HepG2 (cell line): ENCODE measurements around the gene CD7. TPM values are rescaled to one million over a fixed set of nuclear protein-coding genes. Genes with fewer than 3 reads are reported as not detected.

Experiments
- CCAR2 ChIP-seq: fragments of 200-400 bp; formaldehyde crosslinking; optimal IDR thresholded peaks from 2 replicates; pipeline ENCODE3; 2018; ENCODE audit warnings: low read depth, mild to moderate bottlenecking, low read length, moderate library complexity
- E2F2 ChIP-seq: sonication (generic); formaldehyde crosslinking; IDR thresholded peaks from 2 replicates; pipeline ENCODE4 v1.4.0; 2020; ENCODE audit warnings: missing genetic modification reagents, borderline replicate concordance
- HHEX ChIP-seq: IDR thresholded peaks from 2 replicates; pipeline ENCODE4 v1.6.1; 2016; ENCODE audit warnings: control low read depth
- IKZF4 ChIP-seq: sonication (generic); formaldehyde crosslinking; IDR thresholded peaks from 2 replicates; pipeline ENCODE4 v1.5.1; 2020; ENCODE audit warnings: borderline replicate concordance, mild to moderate bottlenecking, low read depth, missing genetic modification reagents; ENCODE audit errors: not compliant biosample characterization
- ISL2 ChIP-seq: sonication (generic); formaldehyde crosslinking; IDR thresholded peaks from 2 replicates; pipeline ENCODE4 v1.5.0; 2020; ENCODE audit warnings: missing genetic modification reagents
- JARID2 ChIP-seq: sonication (generic); formaldehyde crosslinking; IDR thresholded peaks from 2 replicates; pipeline ENCODE4 v1.8.1; 2023; ENCODE audit warnings: missing genetic modification reagents, inconsistent platforms; ENCODE audit not compliant: insufficient replicate concordance
- NFE2L1 ChIP-seq: sonication (generic); formaldehyde crosslinking; IDR thresholded peaks from 2 replicates; pipeline ENCODE4 v1.4.0; 2020; ENCODE audit warnings: missing genetic modification reagents, mild to moderate bottlenecking, borderline replicate concordance
- NFYC ChIP-seq: IDR thresholded peaks from 2 replicates; pipeline ENCODE4 v1.6.1; 2016; ENCODE audit warnings: missing genetic modification reagents, missing compliant biosample characterization
- NRL ChIP-seq: sonication (generic); formaldehyde crosslinking; IDR thresholded peaks from 2 replicates; pipeline ENCODE4 v1.5.0; 2020; ENCODE audit warnings: missing genetic modification reagents, mild to moderate bottlenecking, moderate library complexity, borderline replicate concordance
- SMYD3 ChIP-seq: sonication (generic); formaldehyde crosslinking; IDR thresholded peaks from 2 replicates; pipeline ENCODE4 v1.8.1; 2023; ENCODE audit warnings: mild to moderate bottlenecking, missing genetic modification reagents
- SNAI1 ChIP-seq: sonication (generic); formaldehyde crosslinking; IDR thresholded peaks from 2 replicates; pipeline ENCODE4 v1.5.0; 2020; ENCODE audit warnings: mild to moderate bottlenecking, missing genetic modification reagents, borderline replicate concordance
- THAP11 ChIP-seq: IDR thresholded peaks from 2 replicates; pipeline ENCODE4 v1.6.1; 2016; ENCODE audit warnings: missing biosample characterization, missing genetic modification reagents
- ZBTB37 ChIP-seq: sonication (generic); formaldehyde crosslinking; IDR thresholded peaks from 2 replicates; pipeline ENCODE4 v1.4.0; 2020; ENCODE audit warnings: mild to moderate bottlenecking, missing genetic modification reagents
- ZBTB42 ChIP-seq: sonication (generic); formaldehyde crosslinking; IDR thresholded peaks from 2 replicates; pipeline ENCODE4 v1.5.0; 2020; ENCODE audit warnings: mild to moderate bottlenecking, missing genetic modification reagents
- ZNF224 ChIP-seq: sonication (generic); formaldehyde crosslinking; IDR thresholded peaks from 2 replicates; pipeline ENCODE4 v1.5.0; 2020; ENCODE audit warnings: mild to moderate bottlenecking, missing genetic modification reagents
- ZNF230 ChIP-seq: sonication (generic); formaldehyde crosslinking; IDR thresholded peaks from 2 replicates; pipeline ENCODE4 v1.4.0; 2020; ENCODE audit warnings: mild to moderate bottlenecking, missing genetic modification reagents
- polyA plus RNA-seq, 8 experiments: library from polyadenylated mRNA; depleted of rRNA in 3 of 8; stranded (reverse) in 7 of 8; unstranded in 1 of 8; fragments of >200 nt; fragmentation: Illumina TruSeq in 4 of 8; extraction: Trizol in 4 of 8; gene quantifications; 2 replicates each; pipeline versions ENCODE4 v1.2.1 to v1.2.3, GENCODE V29; 2011 to 2016; ENCODE audit warnings: low read depth in 4 of 8, missing spikeins in 1 of 8, mixed read lengths in 1 of 8; ENCODE audit not compliant: insufficient read depth in 1 of 8
- total RNA-seq, 5 experiments: library from RNA; depleted of rRNA; stranded (reverse); fragments of >200 nt; fragmentation: Illumina TruSeq; extraction: Trizol; gene quantifications; 2 replicates each; pipeline ENCODE4 v1.2.3, GENCODE V29; 2016; ENCODE audit warnings: low read depth in 1 of 5
- TF ChIP-seq, protein P1 (sequence below): sonication (generic); formaldehyde crosslinking; IDR thresholded peaks from 2 replicates; pipeline ENCODE4; 2020; ENCODE audit warnings: missing genetic modification reagents, mild to moderate bottlenecking, borderline replicate concordance
- TF ChIP-seq, protein P2 (sequence below): sonication (generic); formaldehyde crosslinking; IDR thresholded peaks from 2 replicates; pipeline ENCODE4 v1.5.1; 2020; ENCODE audit warnings: mild to moderate bottlenecking, missing genetic modification reagents, moderate library complexity

The CD7 gene
- total and polyA plus RNA-seq, 2 of the 13 experiments (the other 11 are each of a cell fraction or from before 2014, with no cell fraction given), result 67.6 to 76.4 TPM

GRCh38 chr17:82292251-82293154, 24.9 kb downstream of the CD7 start (continued):
- TF ChIP-seq SNAI1 (CRISPR knock-in tag), result no peak
- peak; percentile 90 for TF ChIP-seq NRL (CRISPR knock-in tag)
- no peak for TF ChIP-seq HHEX (CRISPR knock-in tag)
- TF ChIP-seq ZBTB42, result peak; percentile 89; the same call in 1 of the 2 replicates
- 0 out of 2 replicates have a peak, but pooled peaks have one; percentile 68 for TF ChIP-seq NFE2L1 (CRISPR knock-in tag)
- TF ChIP-seq, protein P1, sequence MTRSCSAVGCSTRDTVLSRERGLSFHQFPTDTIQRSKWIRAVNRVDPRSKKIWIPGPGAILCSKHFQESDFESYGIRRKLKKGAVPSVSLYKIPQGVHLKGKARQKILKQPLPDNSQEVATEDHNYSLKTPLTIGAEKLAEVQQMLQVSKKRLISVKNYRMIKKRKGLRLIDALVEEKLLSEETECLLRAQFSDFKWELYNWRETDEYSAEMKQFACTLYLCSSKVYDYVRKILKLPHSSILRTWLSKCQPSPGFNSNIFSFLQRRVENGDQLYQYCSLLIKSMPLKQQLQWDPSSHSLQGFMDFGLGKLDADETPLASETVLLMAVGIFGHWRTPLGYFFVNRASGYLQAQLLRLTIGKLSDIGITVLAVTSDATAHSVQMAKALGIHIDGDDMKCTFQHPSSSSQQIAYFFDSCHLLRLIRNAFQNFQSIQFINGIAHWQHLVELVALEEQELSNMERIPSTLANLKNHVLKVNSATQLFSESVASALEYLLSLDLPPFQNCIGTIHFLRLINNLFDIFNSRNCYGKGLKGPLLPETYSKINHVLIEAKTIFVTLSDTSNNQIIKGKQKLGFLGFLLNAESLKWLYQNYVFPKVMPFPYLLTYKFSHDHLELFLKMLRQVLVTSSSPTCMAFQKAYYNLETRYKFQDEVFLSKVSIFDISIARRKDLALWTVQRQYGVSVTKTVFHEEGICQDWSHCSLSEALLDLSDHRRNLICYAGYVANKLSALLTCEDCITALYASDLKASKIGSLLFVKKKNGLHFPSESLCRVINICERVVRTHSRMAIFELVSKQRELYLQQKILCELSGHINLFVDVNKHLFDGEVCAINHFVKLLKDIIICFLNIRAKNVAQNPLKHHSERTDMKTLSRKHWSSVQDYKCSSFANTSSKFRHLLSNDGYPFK (CRISPR knock-in tag), result peak; percentile 58; the same call in 1 of the 2 replicates
- peak; percentile 96 for TF ChIP-seq SMYD3 (CRISPR knock-in tag)
- no peak for TF ChIP-seq CCAR2
- TF ChIP-seq IKZF4 (CRISPR knock-in tag), result no peak
- peak; percentile 74; the same call in 1 of the 2 replicates for TF ChIP-seq ZNF230 (CRISPR knock-in tag)
- TF ChIP-seq ISL2 (CRISPR knock-in tag), result peak; percentile 71
- no peak; the same call in none of the 2 replicates for TF ChIP-seq THAP11 (CRISPR knock-in tag)
- TF ChIP-seq ZBTB37 (CRISPR knock-in tag), result no peak
- peak; percentile 89 for TF ChIP-seq JARID2
- TF ChIP-seq E2F2, result no peak
- TF ChIP-seq, protein P2, sequence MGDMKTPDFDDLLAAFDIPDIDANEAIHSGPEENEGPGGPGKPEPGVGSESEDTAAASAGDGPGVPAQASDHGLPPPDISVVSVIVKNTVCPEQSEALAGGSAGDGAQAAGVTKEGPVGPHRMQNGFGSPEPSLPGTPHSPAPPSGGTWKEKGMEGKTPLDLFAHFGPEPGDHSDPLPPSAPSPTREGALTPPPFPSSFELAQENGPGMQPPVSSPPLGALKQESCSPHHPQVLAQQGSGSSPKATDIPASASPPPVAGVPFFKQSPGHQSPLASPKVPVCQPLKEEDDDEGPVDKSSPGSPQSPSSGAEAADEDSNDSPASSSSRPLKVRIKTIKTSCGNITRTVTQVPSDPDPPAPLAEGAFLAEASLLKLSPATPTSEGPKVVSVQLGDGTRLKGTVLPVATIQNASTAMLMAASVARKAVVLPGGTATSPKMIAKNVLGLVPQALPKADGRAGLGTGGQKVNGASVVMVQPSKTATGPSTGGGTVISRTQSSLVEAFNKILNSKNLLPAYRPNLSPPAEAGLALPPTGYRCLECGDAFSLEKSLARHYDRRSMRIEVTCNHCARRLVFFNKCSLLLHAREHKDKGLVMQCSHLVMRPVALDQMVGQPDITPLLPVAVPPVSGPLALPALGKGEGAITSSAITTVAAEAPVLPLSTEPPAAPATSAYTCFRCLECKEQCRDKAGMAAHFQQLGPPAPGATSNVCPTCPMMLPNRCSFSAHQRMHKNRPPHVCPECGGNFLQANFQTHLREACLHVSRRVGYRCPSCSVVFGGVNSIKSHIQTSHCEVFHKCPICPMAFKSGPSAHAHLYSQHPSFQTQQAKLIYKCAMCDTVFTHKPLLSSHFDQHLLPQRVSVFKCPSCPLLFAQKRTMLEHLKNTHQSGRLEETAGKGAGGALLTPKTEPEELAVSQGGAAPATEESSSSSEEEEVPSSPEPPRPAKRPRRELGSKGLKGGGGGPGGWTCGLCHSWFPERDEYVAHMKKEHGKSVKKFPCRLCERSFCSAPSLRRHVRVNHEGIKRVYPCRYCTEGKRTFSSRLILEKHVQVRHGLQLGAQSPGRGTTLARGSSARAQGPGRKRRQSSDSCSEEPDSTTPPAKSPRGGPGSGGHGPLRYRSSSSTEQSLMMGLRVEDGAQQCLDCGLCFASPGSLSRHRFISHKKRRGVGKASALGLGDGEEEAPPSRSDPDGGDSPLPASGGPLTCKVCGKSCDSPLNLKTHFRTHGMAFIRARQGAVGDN (CRISPR knock-in tag), result peak; percentile 91
- TF ChIP-seq ZNF224 (CRISPR knock-in tag), result peak; percentile 92; the same call in 1 of the 2 replicates
- TF ChIP-seq NFYC, result peak; percentile 96
